Brain microvascular endothelial cell (primary cell): ENCODE data around the gene XPC.

Experiments used
- DNase-seq: peaks from one replicate; pipeline ENCODE4 v3.0.0-alpha.2; 2020
- H3K27ac ChIP-seq: fragments of 250-450 bp; sonication (Bioruptor Pico); 2 replicates; pipeline ENCODE4 v1.5.1; 2020; ENCODE audit warnings: mild to moderate bottlenecking, moderate library complexity
- H3K27me3 ChIP-seq: fragments of 250-450 bp; sonication (Bioruptor Pico); replicated peaks from 2 replicates; pipeline ENCODE4 v1.5.1; 2020; ENCODE audit warnings: mild to moderate bottlenecking
- H3K36me3 ChIP-seq: fragments of 250-450 bp; sonication (Bioruptor Pico); replicated peaks from 2 replicates; pipeline ENCODE4 v1.5.1; 2020; ENCODE audit warnings: mild to moderate bottlenecking
- H3K4me3 ChIP-seq: 2 replicates; pipeline ENCODE4 v1.5.1; 2011; ENCODE audit warnings: low read depth, mild to moderate bottlenecking, control low read depth, low read length, moderate library complexity
- CTCF ChIP-seq: IDR thresholded peaks from 2 replicates; pipeline ENCODE4 v1.5.1; 2011; ENCODE audit warnings: low read depth, mild to moderate bottlenecking, moderate library complexity, low read length, control low read depth, inconsistent platforms; ENCODE audit errors: missing control alignments
- in situ Hi-C: cut with HindIII; loops from 2 replicates; pipeline ENCODE4 v1.10.0; 2017; ENCODE audit warnings: low sequenced_read_pairs, low pct_ligation_motif_present

XPC gene

GRCh38 chr3:14216257-14217048 lies 38.1 kb upstream of the XPC start:
- DNase-seq: no peak
- no peak overlapping the region for H3K27ac ChIP-seq
- H3K36me3 ChIP-seq: no peaks in the 10 kb centered on the region
- H3K4me3 ChIP-seq: peak overlapping the region; percentile 46
- H3K27me3 ChIP-seq: no peaks in the 10 kb centered on the region
- peak; percentile 83 for TF ChIP-seq CTCF
- in situ Hi-C loops: no loop called here

GRCh38 chr3:14214764-14215163 lies 36.4 kb upstream of the XPC start:
- TF ChIP-seq CTCF: no peak
- in situ Hi-C loops: no loop called here
- H3K27ac ChIP-seq: no peak overlapping the region
- no peaks in the 10 kb centered on the region for H3K27me3 ChIP-seq
- no peaks in the 10 kb centered on the region for H3K36me3 ChIP-seq
- no peak for DNase-seq
- H3K4me3 ChIP-seq: no peak overlapping the region

- H3K36me3 ChIP-seq: no peaks in the 10 kb centered on the region
- no peaks in the 10 kb centered on the region for H3K27me3 ChIP-seq
- H3K4me3 ChIP-seq: no peak overlapping the region
- no peak for TF ChIP-seq CTCF
- in situ Hi-C loops: no loop called here
- H3K27ac ChIP-seq: no peak overlapping the region
- DNase-seq: no peak
These were observed 34.8 kb upstream of the XPC start for GRCh38 chr3:14213066-14213774.

- TF ChIP-seq CTCF: no peak
- in situ Hi-C loops: no loop called here
- no peaks in the 10 kb centered on the region for H3K27me3 ChIP-seq
- H3K4me3 ChIP-seq: no peak overlapping the region
- no peaks in the 10 kb centered on the region for H3K36me3 ChIP-seq
- no peak overlapping the region for H3K27ac ChIP-seq
- DNase-seq: no peak
These were observed 33.6 kb upstream of the XPC start for GRCh38 chr3:14212032-14212431.

- in situ Hi-C loops: no loop called here
- no peak for DNase-seq
- no peak overlapping the region for H3K4me3 ChIP-seq
- TF ChIP-seq CTCF: no peak
- no peaks in the 10 kb centered on the region for H3K27me3 ChIP-seq
- peak overlapping the region; percentile 1 for H3K27ac ChIP-seq
- H3K36me3 ChIP-seq: no peaks in the 10 kb centered on the region
These were observed 33.2 kb upstream of the XPC start for GRCh38 chr3:14211621-14212020.
